GM12878 (cell line): ENCODE data around the gene DYRK1B. TPM values are rescaled to one million over a fixed set of nuclear protein-coding genes. Genes with fewer than 3 reads are reported as not detected.
"Not testable (repeated sequence)": the region's sequence is repeated elsewhere in the genome, so short reads cannot be mapped to it uniquely, and the experiment has no call there.

Experiments used
- ATAC-seq: fragments of 200-7000 bp; cut with Tn5 transposase; 3 replicates; pipeline ENCODE4 v1.9.1; 2020; ENCODE audit warnings: mild to moderate bottlenecking, moderate library complexity
- BruUV-seq: library from RNA; stranded (reverse); fragments of 400-500 nt; replicated peaks from 2 replicates; lab custom pipeline; 2021; lab: Mats Ljungman, UMichigan
- CTCF ChIA-PET: fragments of 300-600 bp; sonication (Branson Sonifier 250); formaldehyde crosslinking; extraction: SDS; loops from one replicate; lab custom pipeline; 2021; ENCODE audit warnings: inconsistent platforms; lab: Yijun Ruan, JAX
- POLR2A ChIA-PET: fragments of 350-600 bp; formaldehyde crosslinking; extraction: SDS; loops from one replicate; lab custom pipeline; 2021; ENCODE audit warnings: inconsistent platforms; lab: Charles Lee
- RAD21 ChIA-PET: fragments of 300-600 bp; sonication (Branson Sonifier 250); formaldehyde crosslinking; loops from one replicate; lab custom pipeline; 2023; ENCODE audit warnings: antibody characterized with exemption; ENCODE audit not compliant: unreplicated experiment; lab: Charles Lee
- SMC1A ChIA-PET: fragments of 300-600 bp; sonication (Branson Sonifier 250); formaldehyde crosslinking; loops from one replicate; lab custom pipeline; 2023; ENCODE audit not compliant: unreplicated experiment, uncharacterized antibody; lab: Charles Lee
- DNase-seq: peaks from one replicate; pipeline ENCODE4 v3.0.0-alpha.2; 2011; ENCODE audit warnings: low read depth, low spot score
- FAIRE-seq: peaks from 3 replicates; lab custom pipeline; 2011; peaks lifted over from hg19 to GRCh38; lab: Jason Lieb, UNC
- H2AFZ ChIP-seq: 2 replicates; pipeline ENCODE4 v1.6.0; 2011; ENCODE audit warnings: low read depth, low read length, control low read depth; ENCODE audit not compliant: control insufficient read depth
- H3K27ac ChIP-seq: 2 replicates; pipeline ENCODE4 v1.5.1; 2011; ENCODE audit warnings: control low read depth; ENCODE audit not compliant: control insufficient read depth, insufficient read depth
- H3K27me3 ChIP-seq, 2 experiments: replicated peaks in 1 of 2; 2 replicates each; pipeline versions ENCODE4 v1.6.0 to v1.6.1; 2011; ENCODE audit warnings: low read length in 1 of 2; ENCODE audit not compliant: control insufficient read depth in 2 of 2, insufficient read depth in 2 of 2
- H3K36me3 ChIP-seq, 2 experiments: 2 replicates each; pipeline ENCODE4 v1.5.1; 2011; ENCODE audit warnings: low read length in 1 of 2; ENCODE audit not compliant: control insufficient read depth in 2 of 2, insufficient read depth in 2 of 2
- H3K4me1 ChIP-seq: 2 replicates; pipeline ENCODE4 v1.6.1; 2011; ENCODE audit warnings: mild to moderate bottlenecking, low read length, moderate library complexity, mixed read lengths; ENCODE audit not compliant: control insufficient read depth, insufficient read depth
- H3K4me2 ChIP-seq: 2 replicates; pipeline ENCODE4 v1.6.0; 2011; ENCODE audit warnings: control low read depth; ENCODE audit not compliant: control insufficient read depth, insufficient read depth
- H3K4me3 ChIP-seq: fragments of 200-600 bp; sonication (generic); 2 replicates; pipeline ENCODE4 v1.5.1; 2016
- H3K79me2 ChIP-seq: 2 replicates; pipeline ENCODE4 v1.6.0; 2011; ENCODE audit warnings: low read length; ENCODE audit not compliant: control insufficient read depth, insufficient read depth
- H3K9ac ChIP-seq: 2 replicates; pipeline ENCODE4 v1.8.0; 2011; ENCODE audit warnings: low read length, control low read depth, mixed read lengths; ENCODE audit not compliant: control insufficient read depth, insufficient read depth
- H3K9me3 ChIP-seq: replicated peaks from 3 replicates; pipeline ENCODE4 v1.5.1; 2011; ENCODE audit warnings: mild to moderate bottlenecking, low read length; ENCODE audit not compliant: control insufficient read depth, insufficient read depth
- H4K20me1 ChIP-seq: 2 replicates; pipeline ENCODE4 v1.6.0; 2011; ENCODE audit not compliant: control insufficient read depth, insufficient read depth
- CTCF ChIP-seq, 3 experiments: IDR thresholded peaks in 2 of 3; conservative IDR thresholded peaks in 1 of 3; 2 replicates each; pipeline ENCODE4 v1.5.1; 2011; ENCODE audit warnings: low read depth in 3 of 3, low read length in 3 of 3, mild to moderate bottlenecking in 3 of 3, control low read depth in 2 of 3, moderate library complexity in 2 of 3, inconsistent platforms in 1 of 3, mixed read lengths in 1 of 3; ENCODE audit not compliant: control insufficient read depth in 2 of 3, insufficient read depth in 1 of 3; ENCODE audit errors: extremely low read depth in 1 of 3
- RAD21 ChIP-seq: IDR thresholded peaks from 2 replicates; pipeline ENCODE4 v1.6.1; 2011; ENCODE audit warnings: mild to moderate bottlenecking, low read depth, low read length, moderate library complexity; ENCODE audit not compliant: insufficient read depth
- SMC3 ChIP-seq: IDR thresholded peaks from 2 replicates; pipeline ENCODE4 v1.6.1; 2011; ENCODE audit warnings: low read length, improper control_type of control experiment, borderline replicate concordance
- WGBS: methylation state at CpG from one replicate; pipeline ENCODE4 v1.1.6; 2016; ENCODE audit warnings: low lambda C conversion rate; ENCODE audit not compliant: insufficient replicate concordance, insufficient coverage; ENCODE audit errors: missing lambda C conversion rate; 5-methylcytosine and 5-hydroxymethylcytosine counted together
- in situ Hi-C: fragments of 300-500 bp; cut with MboI; formaldehyde crosslinking; loops from 9 replicates; pipeline ENCODE4 v1.14.3; 2018; ENCODE audit warnings: mixed read lengths
- intact Hi-C: fragments of 100-400 bp; cut with micrococcal nuclease; formaldehyde crosslinking; loops from one replicate; pipeline ENCODE4 v1.14.2; 2022; ENCODE audit not compliant: unreplicated experiment
- polyA plus RNA-seq, 11 experiments: library from polyadenylated mRNA; depleted of rRNA in 4 of 11; unstranded in 6 of 11; stranded (reverse) in 5 of 11; fragments of >200 nt; fragmentation: Nextera tagmentation in 4 of 11; fragmentation: Illumina TruSeq in 1 of 11; extraction: Ambion mirVana in 4 of 11; extraction: Trizol in 1 of 11; gene quantifications; 1 replicate in 1 of 11; 2 replicates in 10 of 11; pipeline versions ENCODE4 v1.2.1 to v1.2.3, GENCODE V29; 2011 to 2016; ENCODE audit warnings: inconsistent platforms in 2 of 11, missing spikeins in 2 of 11, low read depth in 1 of 11
- total RNA-seq, 4 experiments: library from RNA; depleted of rRNA in 3 of 4; stranded (reverse); fragments of >200 nt in 3 of 4; fragmentation: Illumina TruSeq in 1 of 4; extraction: Trizol in 1 of 4; gene quantifications; 2 replicates each; pipeline versions ENCODE4 v1.2.1 to v1.2.3, GENCODE V29; 2013 to 2021

The DYRK1B gene
- total and polyA plus RNA-seq, 10 of the 15 experiments (the other 5 are each of a cell fraction or from before 2014, with no cell fraction given) = 0.07 to 10.2 (median 3.4) TPM; not detected in 1

DNA sequence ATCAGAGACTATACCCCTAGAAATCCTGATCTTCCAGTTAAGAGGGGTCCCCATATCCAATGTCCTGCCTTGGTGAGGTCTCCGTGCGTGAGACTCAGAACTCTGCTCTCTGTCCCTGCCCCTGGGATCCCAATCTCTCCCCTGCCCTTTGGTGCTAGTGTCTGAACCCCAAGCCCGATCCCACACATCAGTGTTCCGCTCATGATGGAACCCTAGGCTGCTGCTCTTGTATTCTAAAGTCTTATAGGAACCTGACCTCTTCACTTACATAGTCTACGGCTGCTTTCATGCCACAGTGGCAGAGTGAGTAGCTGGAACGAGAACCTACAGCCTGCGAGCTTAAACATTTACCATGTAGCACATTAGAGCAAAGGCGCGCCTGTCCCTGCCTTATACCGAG is 48.7 kb upstream of the DYRK1B start:
- in situ Hi-C loops, H3K27me3 ChIP-seq, H3K79me2 ChIP-seq, H3K27ac ChIP-seq, ATAC-seq, H2AFZ ChIP-seq, H3K36me3 ChIP-seq, RAD21 ChIA-PET, DNase-seq, H3K4me3 ChIP-seq, H4K20me1 ChIP-seq, BruUV-seq, H3K9ac ChIP-seq, FAIRE-seq, H3K4me2 ChIP-seq, H3K9me3 ChIP-seq, SMC1A ChIA-PET, intact Hi-C loops, H3K4me1 ChIP-seq, POLR2A ChIA-PET: not testable (repeated sequence)
- CTCF ChIA-PET = interaction anchor here (0.7 kb wide), 1 partner anchor 88 kb away, joined by 4 read pairs; the partner anchor contains the start of gene PSMC4
- 50% methylated on average over 6 of the region's 10 CpGs for WGBS

DNA sequence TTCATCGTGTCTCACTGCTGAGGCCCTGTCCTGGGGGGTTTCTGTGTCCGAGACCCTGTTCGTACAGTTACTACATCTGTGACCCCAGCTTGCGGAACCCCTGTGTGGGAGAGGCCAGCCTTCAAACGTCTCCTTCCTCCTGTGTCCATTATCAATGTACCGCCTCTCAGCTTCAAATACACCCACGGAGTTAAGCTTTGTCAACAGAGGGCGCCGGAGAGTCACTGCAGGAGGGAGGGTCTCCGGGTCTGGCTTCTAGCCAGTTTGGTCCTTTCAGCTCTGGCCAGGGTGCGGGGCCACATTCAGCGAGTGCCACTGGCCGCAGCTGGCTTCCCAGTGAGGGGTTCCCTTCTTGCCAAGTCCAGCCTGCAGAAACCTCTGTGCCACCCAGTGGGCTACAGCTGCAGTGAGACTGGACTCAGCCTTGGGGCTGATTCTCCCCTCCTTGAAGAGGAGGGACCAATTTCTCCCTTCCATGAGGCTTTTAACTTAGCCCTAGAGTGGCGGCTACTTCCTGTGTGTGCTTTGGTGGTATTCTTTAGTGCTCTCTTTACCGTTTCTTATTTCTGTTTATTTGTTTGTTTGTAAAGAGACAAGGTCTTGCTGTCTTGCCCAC is 47.6 kb upstream of the DYRK1B start:
- FAIRE-seq (peak; percentile 81), ATAC-seq (peak; percentile 95)
- TF ChIP-seq CTCF (IDR thresholded peaks at IDR 0.05 in 2 of 3, conservative IDR thresholded peaks at IDR 0.05 in 1 of 3; ENCODE audit: control insufficient read depth in 2 of 3, extremely low read depth in 1 of 3, insufficient read depth in 1 of 3, low read depth in 3 of 3, low read length in 3 of 3) = peak; percentile 27 to 53 (median 36); a peak in 4 of 6 replicates
- peak; percentile 58 for TF ChIP-seq RAD21
- 0 out of 2 replicates have a peak, but pooled peaks have one; percentile 26 for TF ChIP-seq SMC3
- in situ Hi-C loops, POLR2A ChIA-PET, DNase-seq, H3K9me3 ChIP-seq, H4K20me1 ChIP-seq, H3K4me3 ChIP-seq, intact Hi-C loops, H3K27me3 ChIP-seq, H3K36me3 ChIP-seq, H3K79me2 ChIP-seq, H3K4me1 ChIP-seq, BruUV-seq, H3K4me2 ChIP-seq, H2AFZ ChIP-seq, H3K27ac ChIP-seq, H3K9ac ChIP-seq: not testable (repeated sequence)
- WGBS = 16% methylated on average over 15 of the region's 15 CpGs
- ChIA-PET CTCF (interaction anchor here (0.6 to 1.1 kb wide), 3 partner anchors 14 to 284 kb away, joined by 3 read pairs; no protein-coding TSS in a partner anchor), SMC1A (interaction anchor here (1.4 kb wide), 1 partner anchor 89 kb away, joined by 3 read pairs; the partner anchor contains the start of gene PSMC4), RAD21 (interaction anchor here (1.1 kb wide), 1 partner anchor 89 kb away, joined by 4 read pairs; no protein-coding TSS in a partner anchor)

GRCh38 chr19:39880241-39880640 is 46.3 kb upstream of the DYRK1B start:
- ATAC-seq, H3K79me2 ChIP-seq, intact Hi-C loops, FAIRE-seq, in situ Hi-C loops, H3K4me1 ChIP-seq, H4K20me1 ChIP-seq, H3K4me3 ChIP-seq, H3K9ac ChIP-seq, H3K27ac ChIP-seq, POLR2A ChIA-PET, H3K27me3 ChIP-seq, H3K36me3 ChIP-seq, DNase-seq, H2AFZ ChIP-seq, SMC1A ChIA-PET, H3K4me2 ChIP-seq, H3K9me3 ChIP-seq, RAD21 ChIA-PET, CTCF ChIA-PET, BruUV-seq: not testable (repeated sequence)
- 36% methylated on average over 4 of the region's 5 CpGs for WGBS
